HG03103 (cell line): ENCODE data around the gene SMIM35.

Experiments
- ATAC-seq: cut with Tn5 transposase; IDR thresholded peaks from one replicate; pipeline ENCODE4 v1.9.1; 2021; ENCODE audit warnings: low read depth; ENCODE audit not compliant: unreplicated experiment

SMIM35 gene

DNA sequence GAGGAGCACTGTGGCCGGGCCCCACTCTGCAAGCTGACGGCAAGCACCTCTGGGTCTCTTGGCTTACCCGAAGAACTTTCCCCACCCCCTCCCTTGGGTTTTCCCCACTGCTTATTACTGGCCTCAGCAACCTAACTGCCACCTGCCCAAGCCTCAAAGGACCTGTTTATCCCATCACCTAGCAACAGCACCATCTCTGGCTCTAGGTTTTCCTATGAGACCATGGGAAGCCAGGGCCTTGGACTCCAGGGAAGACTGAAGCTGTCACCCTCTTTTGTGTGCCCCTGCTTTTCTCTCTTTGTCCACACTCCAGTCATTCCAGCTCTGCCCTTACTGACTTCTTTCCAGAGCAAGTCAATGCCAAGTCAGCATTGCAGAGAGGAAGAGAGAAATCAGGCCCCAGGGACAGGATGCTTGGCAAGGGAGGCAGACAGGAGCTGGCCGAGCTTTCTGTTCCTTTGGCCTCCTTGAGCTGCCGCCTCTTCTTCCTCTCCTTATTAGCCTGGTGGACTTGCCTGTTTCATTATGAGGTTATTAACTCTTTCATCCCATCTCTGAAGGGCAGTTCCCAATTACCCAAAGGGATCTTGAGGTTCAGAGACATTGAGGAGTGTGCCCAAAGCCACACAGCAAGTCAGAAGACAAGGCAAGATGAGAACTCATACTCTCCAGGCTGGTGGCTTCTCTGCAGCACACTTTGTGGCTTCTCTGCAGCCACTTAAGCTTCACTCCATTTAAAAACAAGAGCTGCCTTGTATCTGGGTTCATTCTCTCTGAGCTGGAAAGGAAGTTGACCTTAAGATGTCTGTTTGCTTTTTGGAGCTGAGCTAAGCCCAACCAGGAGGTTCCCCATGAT is at the start of gene SMIM35:
SMIM35 (minus strand) TSS at position 51 of the 856 bp plus-strand sequence. CDS start 206 bp downstream, outside the sequence.
- no peak for ATAC-seq

DNA sequence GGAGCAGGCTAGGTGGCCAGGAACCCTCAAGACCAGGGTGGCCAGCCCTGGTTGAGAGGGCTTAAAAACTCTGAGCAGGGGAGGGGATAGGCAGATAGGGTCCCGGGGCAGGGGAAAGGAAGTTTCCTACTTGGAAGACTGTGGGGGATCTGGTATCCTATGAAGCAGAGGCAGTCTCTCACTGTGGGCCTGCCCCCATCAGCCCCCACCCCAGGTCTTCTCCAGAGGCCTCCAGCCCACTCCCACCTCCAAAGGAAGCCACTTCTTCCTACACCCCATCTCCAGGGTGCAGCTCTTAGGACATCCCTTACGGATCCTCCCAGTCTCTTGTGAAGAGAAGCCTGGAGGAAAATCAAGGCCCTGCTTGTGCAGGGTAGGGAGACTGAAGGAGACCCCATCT is 49.6 kb upstream of the SMIM35 start:
- no peak for ATAC-seq

DNA sequence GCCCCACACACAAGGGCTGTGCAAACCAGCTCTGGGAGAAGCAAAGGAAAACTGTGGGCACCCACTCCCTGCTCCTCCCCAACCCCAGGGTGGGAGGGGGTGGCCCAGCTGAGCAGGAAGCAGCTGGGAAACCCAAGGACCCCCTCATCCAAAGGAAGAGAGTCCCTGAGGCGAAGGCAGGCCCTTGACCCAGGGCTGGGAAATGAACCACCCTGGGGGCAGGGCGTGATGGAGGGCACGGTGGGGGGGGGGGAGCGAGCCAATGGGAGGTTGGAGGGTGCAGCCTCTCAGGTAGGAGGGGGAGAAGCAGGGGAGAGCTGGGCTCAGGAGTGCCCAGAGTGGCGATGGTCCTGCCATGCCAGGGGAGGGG is 49.0 kb upstream of the SMIM35 start:
- no peak for ATAC-seq

DNA sequence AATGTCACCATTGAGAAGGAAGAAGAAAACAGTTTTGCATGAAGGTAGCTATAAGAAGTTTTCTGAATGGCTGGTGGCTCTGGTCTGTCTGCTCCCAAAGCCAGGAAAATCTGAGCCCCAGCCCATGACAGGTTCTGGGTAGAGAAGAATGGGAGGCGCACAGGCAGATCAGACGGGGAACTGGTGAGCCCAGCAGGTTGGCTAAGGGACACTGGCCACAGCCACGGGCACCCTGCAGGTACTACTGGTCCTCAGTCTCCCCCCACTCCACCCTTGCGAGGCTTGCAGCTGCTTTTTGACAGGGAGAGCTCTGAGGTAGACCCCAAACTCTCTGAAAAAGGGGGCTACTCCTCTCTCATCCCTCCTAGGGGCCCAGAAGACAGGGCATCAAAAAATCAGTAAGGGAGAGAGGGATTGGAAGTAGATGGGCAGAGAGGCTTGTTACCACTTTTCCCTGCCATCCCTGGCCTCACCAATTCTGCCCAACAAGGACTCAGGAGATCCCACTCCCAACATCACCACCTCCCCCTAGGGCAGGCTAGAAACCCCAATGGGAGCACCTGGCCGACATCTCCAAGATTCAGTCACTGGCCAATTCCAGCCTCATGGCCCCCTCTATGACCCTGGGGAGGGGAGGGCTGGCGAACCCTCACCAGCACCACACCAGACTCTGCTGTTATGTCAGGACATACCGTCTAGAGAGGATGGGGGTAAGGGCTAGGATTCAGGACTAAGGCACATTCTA is 48.5 kb upstream of the SMIM35 start:
- ATAC-seq = no peak

DNA sequence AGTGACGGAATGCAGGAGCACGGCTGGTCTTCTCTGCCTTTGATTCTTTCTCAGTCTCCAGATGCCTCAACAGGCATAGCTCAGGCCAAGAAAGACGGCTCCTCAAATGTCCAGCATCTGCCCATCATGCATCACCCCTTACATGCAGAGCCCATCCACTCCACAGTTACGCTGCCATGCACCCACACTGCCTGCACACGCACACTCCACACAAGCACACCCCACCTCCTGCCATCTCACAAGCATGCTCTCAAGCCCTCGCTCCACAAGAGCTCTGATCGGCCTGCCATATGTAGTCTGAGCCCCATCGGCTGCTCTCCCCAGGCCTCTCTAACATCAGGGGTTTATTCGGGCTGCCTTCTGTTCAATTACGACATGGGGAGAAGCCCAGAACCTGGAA is 47.1 kb upstream of the SMIM35 start:
- ATAC-seq = no peak

DNA sequence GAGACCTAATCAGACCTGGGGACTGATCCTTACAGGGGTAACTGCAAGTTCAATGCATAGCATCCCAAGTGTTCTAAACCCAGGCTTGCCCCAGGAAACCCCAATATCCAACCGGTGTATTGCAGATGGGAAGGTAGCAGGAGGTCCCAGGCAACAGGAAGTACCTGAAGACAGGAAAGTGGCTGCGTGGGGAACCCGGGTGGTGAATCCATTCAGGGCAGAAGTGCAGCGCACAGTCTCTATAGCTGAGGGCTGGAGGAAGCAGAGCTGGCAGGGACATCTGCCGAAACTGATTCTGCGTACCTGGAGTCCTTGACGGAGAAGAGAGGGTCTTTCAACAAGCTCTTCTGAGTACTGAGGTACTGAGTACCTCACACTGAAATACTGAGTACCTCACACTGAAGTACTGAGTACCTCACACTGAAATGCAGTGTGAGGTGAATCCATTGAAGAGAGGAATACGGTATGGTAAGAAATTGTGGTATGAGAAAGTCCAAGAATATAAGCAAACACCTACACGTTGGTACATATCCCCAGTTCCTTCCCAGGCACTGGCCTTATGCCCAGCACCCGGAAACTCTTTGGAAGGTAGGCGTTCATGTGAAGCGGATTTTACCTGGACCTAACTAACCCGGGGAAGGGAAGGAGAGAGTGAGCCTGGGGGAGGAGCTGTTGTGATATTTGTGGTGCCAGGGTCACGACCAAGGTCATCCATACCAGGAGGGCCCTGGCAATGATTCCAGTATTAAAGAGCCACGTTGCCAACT is 45.8 kb upstream of the SMIM35 start:
- ATAC-seq = no peak

DNA sequence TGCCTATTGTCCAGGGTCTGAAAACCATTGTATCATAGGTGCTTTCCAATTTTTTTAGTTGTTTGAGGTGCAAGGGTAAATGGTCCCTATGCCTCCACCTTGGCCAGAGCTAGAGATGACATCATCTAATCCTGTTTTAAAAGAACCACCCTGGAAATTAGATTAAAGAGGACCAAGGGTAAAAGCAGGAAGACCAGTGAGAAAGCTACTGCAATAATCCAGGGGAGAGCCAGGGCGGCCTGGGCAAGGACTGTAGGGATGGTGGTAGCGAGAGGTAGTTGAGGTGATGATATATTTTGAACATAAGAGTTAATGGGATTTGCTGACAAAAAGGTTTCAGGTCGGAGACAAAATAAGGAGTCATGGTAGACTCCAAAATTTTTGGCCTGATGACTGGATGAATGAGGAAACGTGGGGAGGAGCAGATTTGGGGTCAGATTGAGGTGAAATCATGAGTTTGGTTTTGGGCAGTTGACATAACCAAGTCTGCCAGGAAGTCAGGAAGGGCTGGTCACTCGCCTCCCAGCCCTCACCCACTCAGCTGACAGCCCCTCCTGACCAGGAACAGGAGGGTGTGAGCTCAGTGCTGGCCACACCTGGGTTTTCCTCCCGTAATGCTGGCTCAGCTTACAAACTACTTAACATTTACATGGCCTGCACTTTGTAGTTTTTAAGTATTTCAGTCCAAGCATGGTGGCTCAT is 42.9 kb upstream of the SMIM35 start:
- no peak for ATAC-seq

DNA sequence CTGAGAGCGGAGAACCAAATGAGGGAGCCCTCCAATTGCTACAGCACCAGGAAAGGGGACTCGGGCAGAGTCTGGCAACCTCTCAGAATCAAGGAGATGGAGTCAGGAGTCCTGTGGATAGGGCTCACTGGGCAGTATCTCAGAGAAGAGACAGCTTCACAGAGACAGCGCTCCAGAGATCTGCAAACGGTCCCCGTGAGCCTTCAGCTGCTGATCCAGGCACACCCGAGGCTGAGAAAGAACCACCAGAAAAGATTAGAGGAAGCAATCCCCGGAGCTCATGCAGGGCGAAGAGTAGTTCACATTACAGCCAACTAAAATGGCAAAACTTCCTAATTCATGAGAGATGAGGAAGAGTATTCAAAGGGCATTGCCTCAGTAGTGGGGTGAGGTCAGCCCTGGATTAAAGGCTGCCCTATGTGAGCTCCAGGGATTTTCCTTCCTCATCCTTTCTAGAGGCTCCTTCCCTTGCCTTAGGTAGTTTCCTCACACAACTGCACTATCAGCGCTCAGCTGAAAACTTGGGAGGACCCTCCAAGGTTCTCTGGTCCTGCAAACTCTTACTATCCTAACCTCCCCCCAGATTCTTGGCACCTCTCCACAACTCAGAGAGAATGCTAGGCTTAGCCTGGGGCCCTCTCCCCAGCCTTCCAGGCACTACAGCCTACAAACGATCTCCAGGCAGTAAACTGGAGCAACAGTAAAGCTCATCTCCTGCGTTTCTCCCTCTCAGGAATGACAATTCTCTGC is 42.1 kb upstream of the SMIM35 start:
- ATAC-seq = no peak

DNA sequence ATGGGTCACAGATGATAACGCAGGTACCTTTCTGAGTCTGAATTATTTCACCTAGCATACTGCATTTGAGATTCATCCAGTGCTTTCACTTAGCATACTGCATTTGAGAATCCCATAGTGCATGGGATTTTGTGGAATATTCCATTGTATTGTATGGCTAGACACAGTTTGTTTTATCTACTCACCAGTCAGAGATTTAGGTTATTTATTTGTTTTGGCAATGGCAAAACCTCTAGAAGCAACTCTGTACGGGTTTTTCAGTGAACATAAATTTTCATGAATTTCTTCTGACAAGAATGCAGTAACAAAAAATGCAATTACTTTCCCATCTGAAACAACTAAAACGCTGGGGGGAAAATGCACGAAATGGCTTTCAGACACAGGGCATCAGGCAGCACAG is 41.5 kb upstream of the SMIM35 start:
- ATAC-seq = no peak

DNA sequence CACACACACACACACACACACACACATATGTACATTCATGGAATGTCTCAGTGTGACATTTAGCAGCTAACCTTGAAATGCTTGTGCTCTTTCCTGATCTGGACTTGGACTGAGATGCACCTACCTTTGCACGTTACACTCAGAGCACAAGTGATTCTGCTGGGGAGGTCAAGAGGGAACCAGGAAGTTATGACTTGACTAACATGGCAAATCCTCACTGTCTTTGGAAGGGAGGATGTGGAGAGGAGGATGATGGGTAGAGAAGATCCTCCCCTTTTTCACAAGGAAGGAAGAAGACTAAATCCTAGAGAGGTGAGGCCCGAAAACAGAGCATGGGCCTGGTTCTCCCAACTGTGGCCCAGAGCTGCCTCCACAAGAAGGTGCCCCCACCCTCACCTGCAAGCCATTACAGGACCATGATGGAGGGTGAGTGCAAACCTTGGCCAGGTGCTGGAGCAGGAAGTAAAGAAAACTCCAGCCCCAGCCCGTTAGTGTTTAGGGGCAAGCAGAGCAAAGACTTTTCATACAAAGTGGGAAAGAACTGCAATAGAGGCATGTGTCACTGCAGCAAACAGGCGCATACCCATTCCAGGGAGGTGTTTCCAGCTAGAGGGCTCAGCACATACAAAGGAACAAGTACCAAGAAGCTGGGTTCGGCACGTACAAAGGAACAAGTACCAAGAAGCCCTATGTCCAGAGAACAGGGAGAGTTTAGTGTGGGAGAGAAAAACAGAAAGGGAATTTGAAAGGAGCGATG is 39.5 kb upstream of the SMIM35 start:
- ATAC-seq = no peak

DNA sequence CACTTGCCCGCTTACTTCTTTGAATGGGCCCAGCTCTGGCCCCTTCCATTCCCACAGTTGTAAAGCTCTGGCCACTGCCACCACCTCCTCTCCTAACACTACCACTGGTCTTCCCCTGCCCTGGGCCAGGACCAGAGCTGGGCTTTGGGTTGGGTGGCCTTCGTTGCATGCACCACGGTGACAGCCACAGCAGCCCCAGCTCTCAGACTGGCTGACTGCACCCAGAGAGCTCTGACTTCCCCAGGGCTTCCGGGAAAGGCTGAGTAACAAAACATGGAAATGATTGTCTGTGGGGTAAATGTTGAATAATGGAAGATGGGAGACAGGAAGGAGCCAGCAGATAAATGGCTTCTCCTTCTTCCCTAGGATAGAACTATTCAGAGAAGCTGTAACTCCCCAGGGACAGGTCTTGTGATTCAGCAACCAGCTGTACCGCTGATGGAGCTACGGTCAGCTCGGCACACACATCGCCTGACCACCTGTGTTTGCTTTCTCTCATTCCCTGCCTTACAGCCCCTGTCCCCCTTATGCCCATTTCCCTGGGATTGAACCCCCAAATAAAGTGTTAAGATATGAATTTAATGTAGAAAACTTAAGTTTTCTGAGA is 38.3 kb upstream of the SMIM35 start:
- ATAC-seq = no peak

DNA sequence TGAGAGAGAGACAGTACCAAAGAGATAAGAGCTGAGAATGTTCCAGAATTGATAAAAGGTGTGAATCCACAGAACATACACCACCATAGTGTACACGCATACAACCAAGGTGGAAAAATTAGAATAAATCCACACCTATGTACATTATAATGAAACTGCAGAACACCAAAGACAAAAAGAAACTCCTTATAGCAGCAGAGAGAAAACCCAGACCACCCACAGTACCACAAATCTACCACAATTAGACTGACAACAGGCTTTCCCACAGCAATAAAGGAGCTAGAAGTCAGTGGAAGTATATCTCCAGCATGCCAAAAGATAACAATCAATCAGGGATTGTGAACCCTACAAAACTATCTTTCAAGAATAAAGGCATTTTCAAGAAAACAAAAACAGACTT is 34.0 kb upstream of the SMIM35 start:
- no peak for ATAC-seq

DNA sequence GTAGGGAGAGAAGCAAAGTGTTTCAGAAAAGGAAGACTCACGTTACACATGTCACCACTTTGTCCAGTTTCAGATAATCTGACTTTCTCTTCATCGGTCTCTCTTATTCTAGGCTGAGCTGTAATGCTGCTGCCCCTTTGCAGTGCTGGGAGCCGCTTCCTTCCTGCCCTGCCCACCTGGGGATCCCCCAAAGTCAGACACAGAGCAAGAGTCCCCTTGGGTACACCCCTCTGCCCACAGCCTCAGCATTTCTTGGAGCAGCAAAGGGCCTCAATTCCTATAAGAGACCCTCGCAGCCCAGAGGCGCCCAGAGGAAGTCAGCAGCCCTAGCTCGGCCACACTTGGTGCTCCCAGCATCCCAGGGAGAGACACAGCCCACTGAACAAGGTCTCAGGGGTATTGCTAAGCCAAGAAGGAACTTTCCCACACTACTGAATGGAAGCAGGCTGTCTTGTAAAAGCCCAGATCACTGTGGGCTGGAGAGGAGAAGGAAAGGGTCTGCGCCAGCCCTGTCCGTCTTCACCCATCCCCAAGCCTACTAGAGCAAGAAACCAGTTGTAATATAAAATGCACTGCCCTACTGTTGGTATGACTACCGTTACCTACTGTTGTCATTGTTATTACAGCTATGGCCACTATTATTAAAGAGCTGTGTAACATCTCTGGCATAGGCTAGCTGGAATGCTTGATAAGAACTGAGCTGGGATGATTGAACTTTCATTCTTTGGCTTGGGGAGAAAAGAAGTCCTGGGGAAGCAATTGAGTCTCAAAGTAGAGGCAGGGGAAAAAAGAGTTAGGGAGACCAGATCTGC is 31.2 kb upstream of the SMIM35 start:
- ATAC-seq = no peak

DNA sequence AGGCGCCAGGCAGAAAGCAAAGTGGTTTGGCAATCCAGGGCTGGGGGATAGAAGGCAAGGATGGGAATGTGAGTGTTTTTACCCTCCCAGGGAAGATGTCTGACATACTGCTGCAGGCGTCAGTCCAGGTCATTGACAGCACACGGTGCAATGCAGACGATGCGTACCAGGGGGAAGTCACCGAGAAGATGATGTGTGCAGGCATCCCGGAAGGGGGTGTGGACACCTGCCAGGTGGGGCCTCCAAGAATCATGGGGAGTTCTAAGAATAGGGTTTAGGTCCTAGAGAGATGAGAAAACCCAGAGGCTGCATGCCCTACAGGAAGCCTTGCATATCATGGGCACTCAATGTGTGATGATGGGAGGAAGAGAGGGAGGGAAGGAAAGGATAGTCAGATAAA is 28.3 kb upstream of the SMIM35 start:
- ATAC-seq = no peak

DNA sequence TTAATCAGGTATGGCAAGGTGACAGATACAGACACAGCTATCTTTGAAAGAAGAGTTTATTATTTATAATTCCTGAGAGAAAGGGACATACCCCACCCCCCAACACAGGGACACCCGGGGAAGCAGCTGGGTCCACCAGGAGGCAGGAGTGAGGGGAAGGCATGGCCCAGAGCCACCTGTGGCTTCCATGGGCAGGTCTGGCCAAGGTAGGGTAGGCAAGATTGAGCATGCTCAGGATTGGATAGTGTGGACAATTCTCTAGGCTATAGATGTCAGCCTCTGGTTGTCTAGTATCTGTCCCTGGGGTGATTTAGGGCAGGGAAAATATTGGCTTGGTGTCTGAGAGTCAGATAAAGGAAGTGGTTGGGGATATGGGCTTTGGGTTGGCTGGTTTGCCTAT is 27.5 kb upstream of the SMIM35 start:
- no peak for ATAC-seq

DNA sequence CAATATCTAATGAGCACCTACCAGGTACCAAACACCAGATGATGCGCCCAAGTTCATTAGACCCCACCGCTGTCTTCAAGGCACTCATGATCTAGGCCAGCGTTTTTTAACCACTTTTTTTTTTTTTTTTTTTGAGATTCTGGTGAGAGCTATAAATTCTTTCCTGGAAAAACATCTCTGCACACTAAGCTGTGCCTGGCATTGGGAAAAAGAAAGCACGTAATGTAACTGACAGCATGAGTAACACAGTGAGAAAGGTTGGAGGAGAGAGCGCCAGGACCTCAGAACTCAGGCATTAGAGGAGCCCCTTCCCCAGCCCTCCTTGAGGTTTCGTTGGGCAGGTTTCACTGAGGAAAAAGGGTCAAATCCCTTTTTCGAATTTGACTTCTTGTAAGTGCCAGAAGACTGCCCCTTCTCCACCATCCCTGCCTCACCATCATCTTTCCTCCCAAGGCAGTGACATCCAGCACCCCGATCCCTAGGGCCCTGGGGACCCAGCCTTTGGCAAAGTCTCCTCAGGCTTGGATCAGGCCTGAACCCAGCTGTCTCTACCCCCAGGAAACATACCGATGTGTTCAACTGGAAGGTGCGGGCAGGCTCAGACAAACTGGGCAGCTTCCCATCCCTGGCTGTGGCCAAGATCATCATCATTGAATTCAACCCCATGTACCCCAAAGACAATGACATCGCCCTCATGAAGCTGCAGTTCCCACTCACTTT is 26.1 kb upstream of the SMIM35 start:
- ATAC-seq = no peak

DNA sequence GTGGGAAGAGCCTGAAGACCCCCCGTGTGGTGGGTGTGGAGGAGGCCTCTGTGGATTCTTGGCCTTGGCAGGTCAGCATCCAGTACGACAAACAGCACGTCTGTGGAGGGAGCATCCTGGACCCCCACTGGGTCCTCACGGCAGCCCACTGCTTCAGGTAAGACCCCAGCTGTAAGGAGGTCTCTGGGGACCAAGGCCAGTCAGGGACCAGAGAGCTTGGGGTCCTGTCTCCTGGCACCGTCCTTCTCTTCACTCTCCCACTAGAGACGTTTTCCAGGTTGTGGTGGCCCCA is 24.9 kb upstream of the SMIM35 start:
- ATAC-seq = no peak
